Naive thymus-derived CD4-positive, alpha-beta T cell (primary cell): ENCODE data around the gene JADE2. TPM values are rescaled to one million over a fixed set of nuclear protein-coding genes. Genes with fewer than 3 reads are reported as not detected.

Experiments
- ATAC-seq: fragments of 150-1000 bp; cut with Tn5 transposase; 2 replicates; pipeline ENCODE4 v1.10.0; 2021; ENCODE audit warnings: mild to moderate bottlenecking, moderate library complexity
- CTCF ChIA-PET: fragments of 350-600 bp; sonication (Branson Sonifier 250); formaldehyde crosslinking; loops from one replicate; lab custom pipeline; 2021; ENCODE audit warnings: antibody characterized with exemption; lab: Charles Lee
- POLR2A ChIA-PET: fragments of 350-600 bp; sonication (Branson Sonifier 250); formaldehyde crosslinking; loops from one replicate; lab custom pipeline; 2021; ENCODE audit warnings: antibody characterized with exemption, inconsistent platforms; lab: Charles Lee
- DNase-seq, 9 donors: peaks; one replicate each; pipeline versions ENCODE4 v3.0.0 to v3.0.0-alpha.2; 2020 to 2022; ENCODE audit warnings: mixed read lengths in 1 of 9
- H3K27ac ChIP-seq: one replicate; pipeline ENCODE4 v1.7.0; 2013; ENCODE audit warnings: mild to moderate bottlenecking, low read depth, low read length, moderate library complexity
- H3K27me3 ChIP-seq, 2 donors: one replicate each; pipeline ENCODE4 v1.7.0; 2013; ENCODE audit warnings: low read length in 2 of 2, mild to moderate bottlenecking in 2 of 2, moderate library complexity in 2 of 2; ENCODE audit not compliant: control insufficient read depth in 2 of 2, insufficient read depth in 2 of 2
- H3K36me3 ChIP-seq, 3 experiments: 1 replicate in 2 of 3; 2 replicates in 1 of 3; pipeline ENCODE4 v1.7.0; 2013; ENCODE audit warnings: low read length in 3 of 3, mild to moderate bottlenecking in 3 of 3, moderate library complexity in 1 of 3; ENCODE audit not compliant: insufficient read depth in 3 of 3, control insufficient read depth in 2 of 3
- H3K4me1 ChIP-seq, 2 donors: one replicate each; pipeline ENCODE4 v1.7.0; 2013; ENCODE audit warnings: low read length in 2 of 2, mild to moderate bottlenecking in 2 of 2, moderate library complexity in 1 of 2; ENCODE audit not compliant: control insufficient read depth in 2 of 2, insufficient read depth in 2 of 2
- H3K4me3 ChIP-seq: 2 replicates; pipeline ENCODE4 v1.7.0; 2013; ENCODE audit warnings: mild to moderate bottlenecking, low read length
- H3K9me3 ChIP-seq, 3 experiments: 1 replicate in 2 of 3; 2 replicates in 1 of 3; pipeline ENCODE4 v1.7.0; 2013; ENCODE audit warnings: low read length in 3 of 3; ENCODE audit not compliant: control insufficient read depth in 2 of 3
- H3K27ac Mint-ChIP-seq, 9 donors: one replicate each; pipeline ENCODE4 v1.8.0; 2020 to 2022; ENCODE audit warnings: mixed read lengths in 9 of 9, mild to moderate bottlenecking in 8 of 9, moderate library complexity in 5 of 9, inconsistent platforms in 2 of 9
- H3K27me3 Mint-ChIP-seq, 5 donors: one replicate each; pipeline ENCODE4 v1.8.0; 2021 to 2022; ENCODE audit warnings: mixed read lengths in 5 of 5, mild to moderate bottlenecking in 1 of 5
- H3K36me3 Mint-ChIP-seq, 5 donors: one replicate each; pipeline ENCODE4 v1.8.0; 2020 to 2022; ENCODE audit warnings: mixed read lengths in 5 of 5, mild to moderate bottlenecking in 3 of 5, inconsistent platforms in 1 of 5
- H3K4me1 Mint-ChIP-seq, 7 donors: one replicate each; pipeline ENCODE4 v1.8.0; 2020 to 2022; ENCODE audit warnings: mixed read lengths in 7 of 7, mild to moderate bottlenecking in 3 of 7, inconsistent platforms in 1 of 7
- H3K4me3 Mint-ChIP-seq, 10 donors: one replicate each; pipeline ENCODE4 v1.8.0; 2020 to 2022; ENCODE audit warnings: mild to moderate bottlenecking in 10 of 10, mixed read lengths in 10 of 10, moderate library complexity in 6 of 10, inconsistent platforms in 2 of 10
- H3K9me3 Mint-ChIP-seq, 11 donors: one replicate each; pipeline ENCODE4 v1.8.0; 2020 to 2022; ENCODE audit warnings: mixed read lengths in 11 of 11, mild to moderate bottlenecking in 4 of 11, inconsistent platforms in 1 of 11, moderate library complexity in 1 of 11
- intact Hi-C, 2 donors: fragments of 100-400 bp; cut with micrococcal nuclease; formaldehyde crosslinking; loops; one replicate each; pipeline ENCODE4 v1.15.1; 2023
- polyA plus RNA-seq, 2 donors: library from polyadenylated mRNA; unstranded; fragments of 300-500 nt; fragmentation: Illumina TruSeq; gene quantifications; one replicate each; pipeline ENCODE4 v1.2.3, GENCODE V29; 2021
- total RNA-seq, 6 experiments: library from RNA in 5 of 6; stranded (reverse) in 5 of 6; gene quantifications; 1 replicate in 5 of 6; 2 replicates in 1 of 6; pipeline ENCODE4 v1.2.3 and lab custom pipeline; 2021 to 2026

Gene JADE2
- total RNA-seq (100 to 1,000 TPM in 4 of 5 experiments, 10 to 100 TPM in 1; 99.0 to 271 (median 153) TPM), polyA plus RNA-seq (10 to 100 TPM; 29.8 to 55.7 TPM), total RNA-seq (lab: John Stamatoyannopoulos, UW) (244 reads per million, percentile 95 among the genes with 10 or more reads in this experiment)

DNA sequence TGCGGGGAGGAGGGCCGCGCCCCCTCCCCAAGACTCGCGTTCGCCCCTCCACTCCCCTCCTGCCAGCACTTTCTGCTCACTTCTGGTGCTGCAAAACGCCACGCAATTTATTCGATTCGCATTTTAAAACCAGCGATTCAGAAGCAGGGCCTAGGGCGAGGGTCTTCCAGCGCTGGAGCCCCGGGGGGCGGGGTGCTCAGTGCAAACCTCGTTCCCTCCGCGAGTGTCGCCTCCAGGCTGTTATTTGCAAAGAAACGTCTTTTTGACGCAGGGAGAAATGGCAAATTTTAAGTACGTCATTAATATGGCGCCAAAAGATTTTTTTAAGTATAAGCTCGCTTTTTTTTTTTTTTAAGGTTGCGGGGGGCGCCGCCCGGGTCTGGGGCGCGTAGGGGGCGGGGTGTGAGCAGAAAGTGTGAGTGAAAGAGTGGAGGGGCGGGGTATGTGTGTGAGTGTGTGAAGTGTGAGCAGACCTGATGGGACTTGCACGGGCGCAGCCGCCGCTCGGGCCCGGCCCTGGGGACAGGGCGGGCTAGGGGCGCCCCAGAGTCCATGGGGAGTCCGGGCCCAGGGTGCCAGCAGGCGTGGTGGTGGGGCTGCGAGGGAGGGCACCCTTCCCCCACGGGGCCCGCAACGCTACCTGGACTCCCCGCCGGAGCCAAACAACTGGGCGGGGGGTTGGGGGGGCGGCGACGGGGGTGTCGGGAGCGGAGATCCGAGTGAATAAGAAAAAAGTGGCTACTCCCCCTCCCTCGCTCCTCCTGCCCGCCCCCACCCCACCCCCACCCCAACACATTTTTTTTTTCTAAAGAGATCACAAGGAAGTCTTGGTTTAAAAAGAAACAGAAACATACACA lies at the start of gene JADE2:
Gene JADE2 (plus strand): TSS at position 845 of the 857 bp plus-strand sequence. CDS start 10,188 bp downstream, outside the sequence.
- Mint-ChIP-seq H3K27me3 (peaks cover 0 to 15% (median 0%) of the 10 kb centered on the region in 5 donors), H3K4me3 (peak within 1 kb of the TSS; percentile 91 to 100 (median 98)), H3K9me3 (peaks cover 0 to 5% (median 0%) of the 10 kb centered on the region in 11 donors), H3K27ac (peak within 1 kb of the TSS; percentile 96 to 100 (median 99)), H3K4me1 (peaks cover 24 to 36% (median 31%) of the 10 kb centered on the region in 7 donors), H3K36me3 (peaks cover 0 to 6% (median 2%) of the 10 kb centered on the region in 5 donors)
- ChIA-PET CTCF (interaction anchor here (0.6 to 1.3 kb wide), 8 partner anchors 62 to 411 kb away, joined by 3 to 6 read pairs (median 4); partner anchors contain the start of gene CDKN2AIPNL), POLR2A (interaction anchor here (0.6 to 7.6 kb wide), 20 partner anchors 8 to 520 kb away, joined by 3 to 130 read pairs (median 5); partner anchors contain the start of genes CDKL3, CDKN2AIPNL, PPP2CA and SAR1B)
- no peaks in the 10 kb centered on the region for H3K9me3 ChIP-seq
- H3K36me3 ChIP-seq = peaks cover 0 to 23% (median 0%) of the 10 kb centered on the region in 3 experiments
- ATAC-seq (peak; percentile 75), DNase-seq (peak; percentile 75 to 94 (median 89))
- H3K27ac ChIP-seq = peak within 1 kb of the TSS; percentile 97
- peaks cover 29 to 31% of the 10 kb centered on the region in 2 donors for H3K4me1 ChIP-seq
- H3K4me3 ChIP-seq = peak within 1 kb of the TSS; percentile 100
- intact Hi-C loops = loop anchor here (1.0 to 10.0 kb wide), 15 partner anchors 22 to 1470 kb away; partner anchors contain the start of genes PPP2CA (in 2 of the 2), SAR1B (in 2 of the 2), UBE2B (in 2 of the 2) and C5orf24 (in 1 of the 2)
- no peaks in the 10 kb centered on the region for H3K27me3 ChIP-seq

DNA sequence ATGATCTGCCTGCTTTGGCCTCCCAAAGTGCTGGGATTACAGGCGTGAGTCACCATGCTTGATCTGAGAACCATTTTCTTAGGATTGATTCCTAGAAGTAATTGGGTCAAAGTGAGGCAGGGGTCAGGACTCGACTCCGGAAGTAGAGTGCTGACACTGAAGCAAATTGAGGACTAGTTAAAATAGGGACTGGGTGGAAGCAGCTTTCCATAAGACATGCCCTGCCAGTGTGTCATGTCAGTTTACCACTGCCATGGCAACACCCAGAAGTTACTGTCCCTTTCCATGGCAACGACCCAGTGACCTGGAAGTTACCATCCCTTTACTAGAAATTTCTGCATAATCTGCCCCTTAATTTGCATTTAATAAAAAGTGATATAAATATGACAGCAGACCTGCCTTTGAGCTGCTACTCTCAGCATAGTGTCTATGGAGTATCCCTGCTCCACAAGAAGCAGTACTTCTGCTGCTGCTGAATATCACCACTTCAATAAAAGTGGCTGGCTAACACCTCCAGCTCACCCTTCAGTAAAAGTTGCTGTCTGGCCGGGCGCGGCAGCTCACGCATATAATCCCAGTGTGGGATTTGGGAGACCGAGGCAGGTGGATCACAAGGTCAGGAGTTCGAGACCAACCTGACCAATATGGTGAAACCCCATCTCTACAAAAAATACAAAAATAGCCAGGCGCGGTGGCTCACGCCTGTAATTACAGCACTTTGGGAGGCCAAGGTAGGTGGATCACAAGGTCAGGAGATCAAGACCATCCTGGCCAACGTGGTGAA lies 47.8 kb upstream of the JADE2 start:
- Mint-ChIP-seq H3K4me1 (peaks cover 0 to 2% (median 0%) of the 10 kb centered on the region in 7 donors), H3K4me3 (no peak overlapping the region), H3K9me3 (peaks cover 1 to 11% (median 3%) of the 10 kb centered on the region in 11 donors), H3K36me3 (peaks cover 0 to 4% (median 2%) of the 10 kb centered on the region in 5 donors), H3K27me3 (peaks cover 0 to 5% (median 0%) of the 10 kb centered on the region in 5 donors), H3K27ac (no peak overlapping the region)
- no peaks in the 10 kb centered on the region for H3K27me3 ChIP-seq
- H3K4me3 ChIP-seq = no peak overlapping the region
- no peak overlapping the region for H3K27ac ChIP-seq
- DNase-seq (no peak), ATAC-seq (no peak)
- no peaks in the 10 kb centered on the region for H3K36me3 ChIP-seq
- ChIA-PET POLR2A (no interaction called here), CTCF (no interaction called here)
- no peaks in the 10 kb centered on the region for H3K9me3 ChIP-seq
- H3K4me1 ChIP-seq = no peaks in the 10 kb centered on the region
- intact Hi-C loops = no loop called here

DNA sequence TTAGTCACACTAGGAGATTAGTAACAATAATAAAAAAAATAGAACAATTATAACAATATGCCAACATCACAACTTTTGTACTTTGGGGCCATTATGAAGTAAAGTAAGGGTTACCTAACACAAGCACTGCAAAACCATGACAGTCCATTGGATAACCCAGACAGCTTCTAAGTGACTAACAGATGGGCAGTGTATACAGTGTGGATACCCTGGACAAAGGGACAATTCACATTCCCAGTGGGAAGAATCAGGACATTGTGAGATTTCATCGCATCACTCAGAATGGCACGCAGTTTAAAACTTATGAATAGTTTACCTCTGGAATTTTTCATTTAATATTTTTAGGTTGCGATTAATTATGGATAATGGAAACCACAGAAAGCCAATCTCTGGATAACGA lies 45.6 kb upstream of the JADE2 start:
- peaks cover 0 to 2% (median 0%) of the 10 kb centered on the region in 7 donors for H3K4me1 Mint-ChIP-seq
- no peak overlapping the region for H3K4me3 Mint-ChIP-seq
- H3K36me3 Mint-ChIP-seq = peaks cover 0 to 3% (median 0%) of the 10 kb centered on the region in 5 donors
- H3K27ac ChIP-seq = no peak overlapping the region
- H3K27me3 ChIP-seq = no peaks in the 10 kb centered on the region
- no peaks in the 10 kb centered on the region for H3K4me1 ChIP-seq
- peaks cover 0 to 3% (median 0%) of the 10 kb centered on the region in 11 donors for H3K9me3 Mint-ChIP-seq
- ATAC-seq = no peak
- no peaks in the 10 kb centered on the region for H3K9me3 ChIP-seq
- CTCF ChIA-PET = interaction anchor here (0.6 kb wide), 1 partner anchor 13 kb away, joined by 4 read pairs; no protein-coding TSS in a partner anchor
- no peak overlapping the region for H3K27ac Mint-ChIP-seq
- H3K4me3 ChIP-seq = no peak overlapping the region
- peaks cover 0 to 5% (median 0%) of the 10 kb centered on the region in 5 donors for H3K27me3 Mint-ChIP-seq
- intact Hi-C loops = no loop called here
- POLR2A ChIA-PET = no interaction called here
- no peak for DNase-seq
- H3K36me3 ChIP-seq = no peaks in the 10 kb centered on the region

DNA sequence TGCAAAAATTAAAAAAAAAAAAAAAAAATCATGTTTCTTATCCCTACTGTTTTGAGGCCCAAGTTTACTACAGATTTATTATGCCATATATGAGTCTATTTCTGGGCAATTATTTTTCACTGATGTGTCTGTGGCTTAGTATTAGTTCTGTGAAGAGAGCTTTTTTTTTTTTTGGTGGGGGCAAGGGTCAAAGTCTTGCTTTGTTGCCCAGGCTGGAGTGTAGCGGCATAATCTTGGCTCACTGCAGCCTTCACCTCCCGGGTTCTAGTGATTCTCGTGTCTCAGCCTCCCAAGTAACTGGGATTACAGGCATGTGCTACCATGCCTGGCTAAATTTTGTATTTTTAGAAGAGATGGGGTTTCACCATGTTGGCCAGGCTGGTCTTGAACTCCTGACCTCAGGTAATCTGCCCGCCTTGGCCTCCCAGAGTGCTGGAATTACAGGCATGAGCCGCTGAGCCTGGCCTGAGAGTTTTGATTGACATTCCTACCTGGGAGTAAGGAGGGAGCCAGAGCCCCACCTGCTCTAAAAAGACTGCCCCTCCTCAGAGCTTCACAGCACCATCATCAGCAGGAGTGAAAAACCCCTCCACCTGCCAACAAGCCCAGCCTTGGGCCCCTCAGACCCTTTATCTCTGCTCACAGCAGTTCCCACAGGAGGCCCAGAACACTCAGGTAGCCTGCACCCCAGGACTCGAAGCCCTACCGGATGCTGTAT lies 36.1 kb upstream of the JADE2 start:
- Histone ChIP-seq H3K9me3 (no peaks in the 10 kb centered on the region), H3K27ac (no peak overlapping the region), H3K36me3 (no peaks in the 10 kb centered on the region), H3K4me3 (no peak overlapping the region), H3K27me3 (no peaks in the 10 kb centered on the region), H3K4me1 (no peaks in the 10 kb centered on the region)
- Mint-ChIP-seq H3K9me3 (peaks cover 0 to 11% (median 2%) of the 10 kb centered on the region in 11 donors), H3K27ac (no peak overlapping the region), H3K4me1 (peaks cover 0 to 8% (median 0%) of the 10 kb centered on the region in 7 donors), H3K27me3 (no peaks in the 10 kb centered on the region), H3K36me3 (peaks cover 0 to 4% (median 0%) of the 10 kb centered on the region in 5 donors), H3K4me3 (no peak overlapping the region)
- DNase-seq (no peak), ATAC-seq (no peak)
- intact Hi-C loops = no loop called here
- ChIA-PET CTCF (no interaction called here), POLR2A (interaction anchor here (0.6 kb wide), 1 partner anchor 497 kb away, joined by 4 read pairs; no protein-coding TSS in a partner anchor)

DNA sequence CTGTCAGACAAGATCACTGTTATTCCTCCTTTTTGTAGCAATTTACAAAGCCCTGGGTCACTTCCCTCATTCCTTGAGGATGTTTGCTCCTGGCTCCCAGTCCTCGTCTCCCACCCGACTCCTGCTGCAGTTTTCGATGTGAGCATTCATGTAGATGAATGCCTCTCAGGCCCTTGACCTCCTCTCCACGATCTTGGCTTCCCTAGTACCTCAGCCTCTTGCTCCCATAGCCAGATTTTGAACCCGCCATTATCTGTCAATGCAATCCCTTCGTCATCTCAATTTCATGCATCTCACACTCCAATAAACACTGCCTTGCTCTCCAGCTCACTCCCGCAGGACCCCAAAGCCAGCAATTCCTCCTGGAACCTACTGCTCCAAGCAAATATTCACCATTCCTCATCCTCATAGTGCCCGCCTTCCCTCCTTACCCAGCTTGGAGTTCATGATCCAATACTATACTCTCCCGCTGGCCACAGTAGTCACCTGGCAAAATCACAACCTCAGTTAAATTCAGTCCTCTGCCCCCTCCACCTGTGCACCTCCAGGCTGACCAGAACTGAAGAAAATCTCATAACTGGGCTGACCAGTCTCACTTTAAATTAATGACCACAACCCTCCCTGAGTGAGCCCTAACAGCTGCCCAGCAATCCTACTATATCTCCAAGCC lies 35.1 kb upstream of the JADE2 start:
- ChIA-PET CTCF (interaction anchor here (0.6 kb wide), 1 partner anchor 187 kb away, joined by 3 read pairs; no protein-coding TSS in a partner anchor), POLR2A (no interaction called here)
- Histone ChIP-seq H3K4me1 (no peaks in the 10 kb centered on the region), H3K27me3 (no peaks in the 10 kb centered on the region), H3K9me3 (no peaks in the 10 kb centered on the region), H3K36me3 (no peaks in the 10 kb centered on the region), H3K4me3 (no peak overlapping the region), H3K27ac (no peak overlapping the region)
- peaks cover 0 to 8% (median 0%) of the 10 kb centered on the region in 7 donors for H3K4me1 Mint-ChIP-seq
- H3K27ac Mint-ChIP-seq = no peak overlapping the region
- H3K4me3 Mint-ChIP-seq = no peak overlapping the region
- H3K9me3 Mint-ChIP-seq = peaks cover 0 to 6% (median 0%) of the 10 kb centered on the region in 11 donors
- DNase-seq = no peak
- no peaks in the 10 kb centered on the region for H3K36me3 Mint-ChIP-seq
- intact Hi-C loops = no loop called here
- no peak for ATAC-seq
- H3K27me3 Mint-ChIP-seq = no peaks in the 10 kb centered on the region
